GM12878 (cell line): ENCODE measurements around the gene KIF25. TPM values are rescaled to one million over a fixed set of nuclear protein-coding genes. Genes with fewer than 3 reads are reported as not detected.
"Not testable (repeated sequence)": the region's sequence is repeated elsewhere in the genome, so short reads cannot be mapped to it uniquely, and the experiment has no call there.

Source experiments
- ATAC-seq: fragments of 200-7000 bp; cut with Tn5 transposase; 3 replicates; pipeline ENCODE4 v1.9.1; 2020; ENCODE audit warnings: mild to moderate bottlenecking, moderate library complexity
- BruUV-seq: library from RNA; stranded (reverse); fragments of 400-500 nt; replicated peaks from 2 replicates; lab custom pipeline; 2021; lab: Mats Ljungman, UMichigan
- CTCF ChIA-PET: fragments of 300-600 bp; sonication (Branson Sonifier 250); formaldehyde crosslinking; extraction: SDS; loops from one replicate; lab custom pipeline; 2021; ENCODE audit warnings: inconsistent platforms; lab: Yijun Ruan, JAX
- POLR2A ChIA-PET: fragments of 350-600 bp; formaldehyde crosslinking; extraction: SDS; loops from one replicate; lab custom pipeline; 2021; ENCODE audit warnings: inconsistent platforms; lab: Charles Lee
- RAD21 ChIA-PET: fragments of 300-600 bp; sonication (Branson Sonifier 250); formaldehyde crosslinking; loops from one replicate; lab custom pipeline; 2023; ENCODE audit warnings: antibody characterized with exemption; ENCODE audit not compliant: unreplicated experiment; lab: Charles Lee
- SMC1A ChIA-PET: fragments of 300-600 bp; sonication (Branson Sonifier 250); formaldehyde crosslinking; loops from one replicate; lab custom pipeline; 2023; ENCODE audit not compliant: unreplicated experiment, uncharacterized antibody; lab: Charles Lee
- DNase-seq: peaks from one replicate; pipeline ENCODE4 v3.0.0-alpha.2; 2011; ENCODE audit warnings: low read depth, low spot score
- FAIRE-seq: peaks from 3 replicates; lab custom pipeline; 2011; peaks lifted over from hg19 to GRCh38; lab: Jason Lieb, UNC
- H2AFZ ChIP-seq: 2 replicates; pipeline ENCODE4 v1.6.0; 2011; ENCODE audit warnings: low read depth, low read length, control low read depth; ENCODE audit not compliant: control insufficient read depth
- H3K27ac ChIP-seq: 2 replicates; pipeline ENCODE4 v1.5.1; 2011; ENCODE audit warnings: control low read depth; ENCODE audit not compliant: control insufficient read depth, insufficient read depth
- H3K27me3 ChIP-seq, 2 experiments: replicated peaks in 1 of 2; 2 replicates each; pipeline versions ENCODE4 v1.6.0 to v1.6.1; 2011; ENCODE audit warnings: low read length in 1 of 2; ENCODE audit not compliant: control insufficient read depth in 2 of 2, insufficient read depth in 2 of 2
- H3K36me3 ChIP-seq, 2 experiments: 2 replicates each; pipeline ENCODE4 v1.5.1; 2011; ENCODE audit warnings: low read length in 1 of 2; ENCODE audit not compliant: control insufficient read depth in 2 of 2, insufficient read depth in 2 of 2
- H3K4me1 ChIP-seq: 2 replicates; pipeline ENCODE4 v1.6.1; 2011; ENCODE audit warnings: mild to moderate bottlenecking, low read length, moderate library complexity, mixed read lengths; ENCODE audit not compliant: control insufficient read depth, insufficient read depth
- H3K4me2 ChIP-seq: 2 replicates; pipeline ENCODE4 v1.6.0; 2011; ENCODE audit warnings: control low read depth; ENCODE audit not compliant: control insufficient read depth, insufficient read depth
- H3K4me3 ChIP-seq: fragments of 200-600 bp; sonication (generic); 2 replicates; pipeline ENCODE4 v1.5.1; 2016
- H3K79me2 ChIP-seq: 2 replicates; pipeline ENCODE4 v1.6.0; 2011; ENCODE audit warnings: low read length; ENCODE audit not compliant: control insufficient read depth, insufficient read depth
- H3K9ac ChIP-seq: 2 replicates; pipeline ENCODE4 v1.8.0; 2011; ENCODE audit warnings: low read length, control low read depth, mixed read lengths; ENCODE audit not compliant: control insufficient read depth, insufficient read depth
- H3K9me3 ChIP-seq: replicated peaks from 3 replicates; pipeline ENCODE4 v1.5.1; 2011; ENCODE audit warnings: mild to moderate bottlenecking, low read length; ENCODE audit not compliant: control insufficient read depth, insufficient read depth
- H4K20me1 ChIP-seq: 2 replicates; pipeline ENCODE4 v1.6.0; 2011; ENCODE audit not compliant: control insufficient read depth, insufficient read depth
- NFXL1 ChIP-seq: fragments of 450-650 bp; IDR thresholded peaks from 2 replicates; pipeline ENCODE4 v1.6.1; 2017; ENCODE audit warnings: antibody characterized with exemption, mild to moderate bottlenecking, borderline replicate concordance
- WGBS: methylation state at CpG from one replicate; pipeline ENCODE4 v1.1.6; 2016; ENCODE audit warnings: low lambda C conversion rate; ENCODE audit not compliant: insufficient replicate concordance, insufficient coverage; ENCODE audit errors: missing lambda C conversion rate; 5-methylcytosine and 5-hydroxymethylcytosine counted together
- in situ Hi-C: fragments of 300-500 bp; cut with MboI; formaldehyde crosslinking; loops from 9 replicates; pipeline ENCODE4 v1.14.3; 2018; ENCODE audit warnings: mixed read lengths
- intact Hi-C: fragments of 100-400 bp; cut with micrococcal nuclease; formaldehyde crosslinking; loops from one replicate; pipeline ENCODE4 v1.14.2; 2022; ENCODE audit not compliant: unreplicated experiment
- polyA plus RNA-seq, 11 experiments: library from polyadenylated mRNA; depleted of rRNA in 4 of 11; unstranded in 6 of 11; stranded (reverse) in 5 of 11; fragments of >200 nt; fragmentation: Nextera tagmentation in 4 of 11; fragmentation: Illumina TruSeq in 1 of 11; extraction: Ambion mirVana in 4 of 11; extraction: Trizol in 1 of 11; gene quantifications; 1 replicate in 1 of 11; 2 replicates in 10 of 11; pipeline versions ENCODE4 v1.2.1 to v1.2.3, GENCODE V29; 2011 to 2016; ENCODE audit warnings: inconsistent platforms in 2 of 11, missing spikeins in 2 of 11, low read depth in 1 of 11
- total RNA-seq, 4 experiments: library from RNA; depleted of rRNA in 3 of 4; stranded (reverse); fragments of >200 nt in 3 of 4; fragmentation: Illumina TruSeq in 1 of 4; extraction: Trizol in 1 of 4; gene quantifications; 2 replicates each; pipeline versions ENCODE4 v1.2.1 to v1.2.3, GENCODE V29; 2013 to 2021
- TF ChIP-seq, protein P1 (sequence below): fragments of 450-650 bp; formaldehyde crosslinking; IDR thresholded peaks from 2 replicates; pipeline ENCODE4 v1.4.0; 2020; ENCODE audit warnings: mild to moderate bottlenecking, moderate library complexity

Gene KIF25
- total and polyA plus RNA-seq, 10 of the 15 experiments (the other 5 are each of a cell fraction or from before 2014, with no cell fraction given) = not detected

- no peak overlapping the region for H3K9ac ChIP-seq
- in situ Hi-C loops = no loop called here
- no TSS peak for BruUV-seq
- no peaks in the 10 kb centered on the region for H3K79me2 ChIP-seq
- H4K20me1 ChIP-seq = no peaks in the 10 kb centered on the region
- intact Hi-C loops = no loop called here
- ChIA-PET POLR2A (no interaction called here), CTCF (no interaction called here), RAD21 (no interaction called here), SMC1A (no interaction called here)
- H3K4me2 ChIP-seq = no peak overlapping the region
- DNase-seq = no peak
- no peak overlapping the region for H2AFZ ChIP-seq
- no peak for FAIRE-seq
- WGBS = 83% methylated on average over 19 of the region's 19 CpGs
- TF ChIP-seq NFXL1 = no peak
- TF ChIP-seq, protein P1, sequence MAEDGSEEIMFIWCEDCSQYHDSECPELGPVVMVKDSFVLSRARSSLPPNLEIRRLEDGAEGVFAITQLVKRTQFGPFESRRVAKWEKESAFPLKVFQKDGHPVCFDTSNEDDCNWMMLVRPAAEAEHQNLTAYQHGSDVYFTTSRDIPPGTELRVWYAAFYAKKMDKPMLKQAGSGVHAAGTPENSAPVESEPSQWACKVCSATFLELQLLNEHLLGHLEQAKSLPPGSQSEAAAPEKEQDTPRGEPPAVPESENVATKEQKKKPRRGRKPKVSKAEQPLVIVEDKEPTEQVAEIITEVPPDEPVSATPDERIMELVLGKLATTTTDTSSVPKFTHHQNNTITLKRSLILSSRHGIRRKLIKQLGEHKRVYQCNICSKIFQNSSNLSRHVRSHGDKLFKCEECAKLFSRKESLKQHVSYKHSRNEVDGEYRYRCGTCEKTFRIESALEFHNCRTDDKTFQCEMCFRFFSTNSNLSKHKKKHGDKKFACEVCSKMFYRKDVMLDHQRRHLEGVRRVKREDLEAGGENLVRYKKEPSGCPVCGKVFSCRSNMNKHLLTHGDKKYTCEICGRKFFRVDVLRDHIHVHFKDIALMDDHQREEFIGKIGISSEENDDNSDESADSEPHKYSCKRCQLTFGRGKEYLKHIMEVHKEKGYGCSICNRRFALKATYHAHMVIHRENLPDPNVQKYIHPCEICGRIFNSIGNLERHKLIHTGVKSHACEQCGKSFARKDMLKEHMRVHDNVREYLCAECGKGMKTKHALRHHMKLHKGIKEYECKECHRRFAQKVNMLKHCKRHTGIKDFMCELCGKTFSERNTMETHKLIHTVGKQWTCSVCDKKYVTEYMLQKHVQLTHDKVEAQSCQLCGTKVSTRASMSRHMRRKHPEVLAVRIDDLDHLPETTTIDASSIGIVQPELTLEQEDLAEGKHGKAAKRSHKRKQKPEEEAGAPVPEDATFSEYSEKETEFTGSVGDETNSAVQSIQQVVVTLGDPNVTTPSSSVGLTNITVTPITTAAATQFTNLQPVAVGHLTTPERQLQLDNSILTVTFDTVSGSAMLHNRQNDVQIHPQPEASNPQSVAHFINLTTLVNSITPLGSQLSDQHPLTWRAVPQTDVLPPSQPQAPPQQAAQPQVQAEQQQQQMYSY = no peak
- H3K27me3 ChIP-seq = no peaks in the 10 kb centered on the region
- H3K27ac ChIP-seq = no peak overlapping the region
- H3K4me1 ChIP-seq = no peaks in the 10 kb centered on the region
- ATAC-seq = no peak
- no peaks in the 10 kb centered on the region for H3K36me3 ChIP-seq
- no peak overlapping the region for H3K4me3 ChIP-seq
- no peaks in the 10 kb centered on the region for H3K9me3 ChIP-seq
Measured at GRCh38 chr6:167975458-167975857, 22.0 kb upstream of the KIF25 start.

DNA sequence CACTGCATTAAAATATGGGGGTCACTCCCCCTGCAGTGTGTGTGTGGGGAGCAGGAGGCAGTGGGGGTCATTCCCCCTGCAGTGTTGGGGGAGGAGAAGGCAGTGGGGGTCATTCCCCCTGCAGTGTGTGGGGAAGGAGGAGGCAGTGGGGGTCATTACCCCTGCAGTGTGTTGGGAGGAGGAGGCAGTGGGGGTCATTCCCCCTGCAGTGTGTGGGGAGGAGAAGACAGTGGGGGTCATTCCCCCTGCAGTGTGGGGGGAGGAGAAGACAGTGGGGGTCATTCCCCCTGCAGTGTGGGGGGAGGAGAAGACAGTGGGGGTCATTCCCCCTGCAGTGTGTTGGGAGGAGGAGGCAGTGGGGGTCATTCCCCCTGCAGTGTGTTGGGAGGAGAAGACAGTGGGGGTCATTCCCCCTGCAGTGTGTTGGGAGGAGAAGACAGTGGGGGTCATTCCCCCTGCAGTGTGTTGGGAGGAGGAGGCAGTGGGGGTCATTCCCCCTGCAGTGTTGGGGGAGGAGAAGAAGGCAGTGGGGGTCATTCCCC, 21.3 kb upstream of the KIF25 start:
- in situ Hi-C loops, FAIRE-seq, intact Hi-C loops, ATAC-seq, BruUV-seq, RAD21 ChIA-PET, H3K4me1 ChIP-seq, H2AFZ ChIP-seq, H3K4me3 ChIP-seq, H3K27ac ChIP-seq, H3K9ac ChIP-seq, DNase-seq, H3K79me2 ChIP-seq, H3K4me2 ChIP-seq, H3K27me3 ChIP-seq, CTCF ChIA-PET, H3K36me3 ChIP-seq, H3K9me3 ChIP-seq, POLR2A ChIA-PET, SMC1A ChIA-PET, H4K20me1 ChIP-seq: not testable (repeated sequence)
